K562 (cell line): Measurements from ENCODE around the gene ETV3L. TPM values are rescaled to one million over a fixed set of nuclear protein-coding genes. Genes with fewer than 3 reads are reported as not detected.

Experiments
- BDP1 ChIP-seq: IDR thresholded peaks from 3 replicates; pipeline ENCODE4 v1.6.1; 2011; ENCODE audit not compliant: insufficient read length, insufficient read depth
- CBX2 ChIP-seq: fragments of 200-600 bp; sonication (generic); IDR thresholded peaks from one replicate; pipeline ENCODE4 v1.6.1; 2012; ENCODE audit warnings: mild to moderate bottlenecking, low read length, inconsistent platforms; ENCODE audit not compliant: insufficient read depth, poor library complexity, severe bottlenecking
- DNMT1 ChIP-seq: fragments of 450-650 bp; IDR thresholded peaks from 2 replicates; pipeline ENCODE4 v1.6.1; 2016; ENCODE audit warnings: antibody characterized with exemption, mild to moderate bottlenecking
- MNT ChIP-seq, 2 experiments: fragments of 450-650 bp; conservative IDR thresholded peaks; 2 replicates each; pipeline ENCODE4 v1.6.1; 2017; ENCODE audit warnings: mild to moderate bottlenecking in 2 of 2, moderate library complexity in 2 of 2
- MTA2 ChIP-seq: fragments of 450-650 bp; IDR thresholded peaks from 2 replicates; pipeline ENCODE4 v1.6.1; 2016; ENCODE audit warnings: low read depth
- NELFE ChIP-seq: IDR thresholded peaks from 2 replicates; pipeline ENCODE4 v1.6.1; 2011; ENCODE audit warnings: mild to moderate bottlenecking; ENCODE audit not compliant: insufficient read depth, insufficient read length
- NFIX ChIP-seq: fragments of 250-450 bp; sonication (Bioruptor Pico); IDR thresholded peaks from 2 replicates; pipeline ENCODE4 v1.4.0; 2020; ENCODE audit warnings: low read depth, mild to moderate bottlenecking, moderate library complexity
- PKNOX1 ChIP-seq: fragments of 450-650 bp; IDR thresholded peaks from 2 replicates; pipeline ENCODE4 v1.6.1; 2016
- POLR3G ChIP-seq: IDR thresholded peaks from 2 replicates; pipeline ENCODE4 v1.6.1; 2011; ENCODE audit not compliant: insufficient read length, insufficient replicate concordance; ENCODE audit errors: extremely low read depth
- POU5F1 ChIP-seq: fragments of 150-350 bp; IDR thresholded peaks from 2 replicates; pipeline ENCODE4 v1.6.1; 2014; ENCODE audit warnings: borderline replicate concordance, low read length, low read depth, mild to moderate bottlenecking; ENCODE audit not compliant: partially characterized antibody
- SAFB2 ChIP-seq: fragments of 200-400 bp; formaldehyde crosslinking; IDR thresholded peaks from 2 replicates; pipeline ENCODE4 v1.6.1; 2018; ENCODE audit warnings: borderline replicate concordance, low read length, low read depth, moderate library complexity; ENCODE audit not compliant: severe bottlenecking
- ZBTB40 ChIP-seq, 2 experiments: fragments of 450-650 bp in 1 of 2; sonication (generic) in 1 of 2; formaldehyde crosslinking in 1 of 2; IDR thresholded peaks; 2 replicates each; pipeline versions ENCODE4 v1.7.1 to v1.9.0; 2016 to 2022; ENCODE audit warnings: inconsistent platforms in 1 of 2, mild to moderate bottlenecking in 1 of 2, missing genetic modification reagents in 1 of 2
- ZNF165 ChIP-seq: fragments of 250-450 bp; sonication (Bioruptor Pico); IDR thresholded peaks from 2 replicates; pipeline ENCODE4 v1.4.0; 2020; ENCODE audit warnings: borderline replicate concordance
- ZNF589 ChIP-seq: fragments of 200-800 bp; sonication (Bioruptor generic); IDR thresholded peaks from 2 replicates; pipeline ENCODE4 v1.6.1; 2016; ENCODE audit warnings: low read depth, missing genetic modification characterization, missing compliant biosample characterization
- ZNF695 ChIP-seq: fragments of 450-650 bp; formaldehyde crosslinking; IDR thresholded peaks from 2 replicates; pipeline ENCODE4 v1.4.0; 2020; ENCODE audit warnings: mild to moderate bottlenecking, moderate library complexity
- polyA plus RNA-seq, 8 experiments: library from polyadenylated mRNA; depleted of rRNA in 4 of 8; stranded (reverse) in 5 of 8; unstranded in 3 of 8; fragments of >200 nt; fragmentation: Nextera tagmentation in 2 of 8; fragmentation: Illumina TruSeq in 1 of 8; extraction: Ambion mirVana in 2 of 8; extraction: Trizol in 1 of 8; gene quantifications; 2 replicates each; pipeline versions ENCODE4 v1.2.1 to v1.2.3, GENCODE V29; 2011 to 2014; ENCODE audit warnings: inconsistent platforms in 1 of 8, missing spikeins in 1 of 8
- total RNA-seq, 7 experiments: library from RNA; depleted of rRNA in 6 of 7; stranded (reverse); fragments of >200 nt in 6 of 7; fragmentation: Illumina TruSeq in 2 of 7; extraction: Trizol in 2 of 7; gene quantifications; 2 replicates each; pipeline versions ENCODE4 v1.2.1 to v1.2.3, GENCODE V29; 2011 to 2021; ENCODE audit warnings: low replicate concordance in 1 of 7

ETV3L gene
- total and polyA plus RNA-seq, 9 of the 15 experiments (the other 6 are each of a cell fraction or from before 2014, with no cell fraction given): not detected

GRCh38 chr1:157138220-157139051 is 38.8 kb upstream of the ETV3L start, which contains the start of gene ETV3 (continued):
- peak; percentile 93 for TF ChIP-seq ZBTB40 (IDR thresholded peaks at IDR 0.05)
- no peak for TF ChIP-seq ZBTB40 (CRISPR knock-in tag; IDR thresholded peaks at IDR 0.05)
- TF ChIP-seq ZNF165 (CRISPR knock-in tag): no peak
- no peak for TF ChIP-seq ZNF589 (CRISPR knock-in tag)
- TF ChIP-seq POU5F1: peak; percentile 32
- no peak for TF ChIP-seq MTA2
- no peak for TF ChIP-seq SAFB2
- no peak for TF ChIP-seq NFIX (CRISPR knock-in tag)
- TF ChIP-seq NELFE: no peak
- TF ChIP-seq POLR3G: no peak
- TF ChIP-seq ZNF695 (CRISPR knock-in tag): no peak
- no peak for TF ChIP-seq DNMT1
- TF ChIP-seq PKNOX1: peak; percentile 47
- no peak for TF ChIP-seq BDP1
- peak; percentile 30 to 84; a peak in 2 of 4 replicates for TF ChIP-seq MNT (conservative IDR thresholded peaks at IDR 0.05)
- no peak for TF ChIP-seq CBX2
